HG03442 (cell line): ENCODE data around the gene SRD5A3.
"Not testable (repeated sequence)": the region's sequence is repeated elsewhere in the genome, so short reads cannot be mapped to it uniquely, and the experiment has no call there.

Experiments
- ATAC-seq: cut with Tn5 transposase; IDR thresholded peaks from one replicate; pipeline ENCODE4 v1.9.1; 2021; ENCODE audit warnings: mild to moderate bottlenecking, moderate library complexity; ENCODE audit not compliant: unreplicated experiment

Gene SRD5A3

GRCh38 chr4:55345054-55345453 is 988 bp upstream of the SRD5A3 start:
- ATAC-seq, result no peak

GRCh38 chr4:55346851-55347255 is 811 bp downstream of the SRD5A3 start:
- ATAC-seq, result no peak

- ATAC-seq, result no peak
These were observed 1.7 kb downstream of the SRD5A3 start for GRCh38 chr4:55347610-55348228.

- ATAC-seq, result no peak
These were observed 2.4 kb downstream of the SRD5A3 start for GRCh38 chr4:55348466-55348865.

- ATAC-seq, result not testable (repeated sequence)
These were observed 4.8 kb downstream of the SRD5A3 start for GRCh38 chr4:55350870-55351269.

GRCh38 chr4:55351824-55352223 is 5.8 kb downstream of the SRD5A3 start:
- no peak for ATAC-seq

GRCh38 chr4:55352726-55353125 is 6.7 kb downstream of the SRD5A3 start:
- no peak for ATAC-seq

- ATAC-seq, result not testable (repeated sequence)
These were observed 7.2 kb downstream of the SRD5A3 start for GRCh38 chr4:55353228-55353747.

- no peak for ATAC-seq
These were observed 8.6 kb downstream of the SRD5A3 start for GRCh38 chr4:55354648-55355047.

GRCh38 chr4:55355555-55355954 is 9.5 kb downstream of the SRD5A3 start:
- no peak for ATAC-seq

GRCh38 chr4:55356991-55357461 is 11.0 kb downstream of the SRD5A3 start:
- no peak for ATAC-seq

GRCh38 chr4:55358246-55358645 is 12.2 kb downstream of the SRD5A3 start:
- peak; percentile 5 for ATAC-seq

- ATAC-seq, result peak; percentile 90
These were observed 12.6 kb downstream of the SRD5A3 start for GRCh38 chr4:55358668-55359067.

- no peak for ATAC-seq
These were observed 13.4 kb downstream of the SRD5A3 start for GRCh38 chr4:55359397-55359916.

- not testable (repeated sequence) for ATAC-seq
These were observed 16.9 kb downstream of the SRD5A3 start for GRCh38 chr4:55362938-55363337.

GRCh38 chr4:55363691-55364351 is 17.8 kb downstream of the SRD5A3 start:
- ATAC-seq, result no peak

- ATAC-seq, result no peak
These were observed 18.8 kb downstream of the SRD5A3 start for GRCh38 chr4:55364691-55365344.

GRCh38 chr4:55365345-55365728 is 19.3 kb downstream of the SRD5A3 start:
- no peak for ATAC-seq

- no peak for ATAC-seq
These were observed 20.6 kb downstream of the SRD5A3 start for GRCh38 chr4:55366621-55367020.

- ATAC-seq, result no peak
These were observed 21.2 kb downstream of the SRD5A3 start for GRCh38 chr4:55367084-55367722.

GRCh38 chr4:55369968-55370367 is 23.9 kb downstream of the SRD5A3 start:
- ATAC-seq, result no peak
